ENCODE data around the gene SCAANT1. TPM values are rescaled to one million over a fixed set of nuclear protein-coding genes. Genes with fewer than 3 reads are reported as not detected.

Gene SCAANT1
- total RNA-seq, 1 experiment from 2014 or later, result not detected

GRCh38 chr3:63867225-63867624 lies 45.0 kb downstream of the SCAANT1 start:
- no peak overlapping the region for H2BK15ac ChIP-seq (ENCODE audit: low read depth, low read length)
- H4K91ac ChIP-seq (ENCODE audit: insufficient read length, low read depth, low read length), result no peak overlapping the region
- no CpG with 5 or more reads among the region's 1 CpG for WGBS (ENCODE audit: extremely low coverage, insufficient read length, low lambda C conversion rate)
- no peak overlapping the region for H2AFZ ChIP-seq (ENCODE audit: low read length)
- H4K8ac ChIP-seq (replicated peaks; ENCODE audit: insufficient read length, low read depth, low read length), result no peak overlapping the region
- H3K79me1 ChIP-seq (ENCODE audit: insufficient read depth, low read depth, low read length, poor library complexity, severe bottlenecking), result no peaks in the 10 kb centered on the region
- H3K56ac ChIP-seq (ENCODE audit: insufficient read length, low read depth, low read length), result no peak overlapping the region
- peaks cover 28 to 32% of the 10 kb centered on the region in 2 experiments for H3K4me1 Mint-ChIP-seq
- no peak overlapping the region for H2AK5ac ChIP-seq (ENCODE audit: insufficient read length, low read length)
- H3K4me1 ChIP-seq (ENCODE audit: insufficient read depth, low read length), result peaks cover 6% of the 10 kb centered on the region
- H3K36me3 Mint-ChIP-seq (ENCODE audit: insufficient read depth in 1 of 3, low read depth in 3 of 3), result peaks cover 0 to 19% (median 19%) of the 10 kb centered on the region in 3 experiments; a peak in 6 of 7 replicates
- no peak overlapping the region for H3K4me2 ChIP-seq (ENCODE audit: insufficient read depth, insufficient read length, low read length)
- no peak overlapping the region for H3K18ac ChIP-seq (ENCODE audit: insufficient read length, low read depth, low read length)
- DNase-seq, result no peak
- H2BK12ac ChIP-seq (ENCODE audit: insufficient read length, low read depth, low read length), result no peak overlapping the region
- no peak overlapping the region for H4K5ac ChIP-seq (ENCODE audit: insufficient read length, low read depth, low read length)
- no peaks in the 10 kb centered on the region for H4K20me1 ChIP-seq (ENCODE audit: control insufficient read depth, insufficient read depth, insufficient read length)
- TF ChIP-seq CTCF (conservative IDR thresholded peaks at IDR 0.05), result no peak
- H3K23ac ChIP-seq (ENCODE audit: insufficient read length, low read depth, low read length), result no peak overlapping the region
- H3T11ph ChIP-seq (ENCODE audit: low read length), result no peak overlapping the region
- no peaks in the 10 kb centered on the region for H3K27me3 ChIP-seq (ENCODE audit: insufficient read depth, low read length)
- H3K79me2 ChIP-seq (ENCODE audit: insufficient read depth, low read length), result peaks cover 2% of the 10 kb centered on the region; the same call in 1 of the 2 replicates
- no peak overlapping the region for H2BK20ac ChIP-seq (ENCODE audit: low read depth, low read length, poor library complexity, severe bottlenecking)
- H3K4ac ChIP-seq (ENCODE audit: low read depth, low read length), result no peak overlapping the region
- H3K27ac Mint-ChIP-seq, result no peak overlapping the region
- H3K9me3 ChIP-seq (ENCODE audit: control insufficient read depth, low read depth, low read length), result no peaks in the 10 kb centered on the region
- no peak overlapping the region for H3K4me3 Mint-ChIP-seq
- H2BK120ac ChIP-seq (ENCODE audit: low read depth, low read length, poor library complexity, severe bottlenecking), result no peak overlapping the region
- peaks cover 1% of the 10 kb centered on the region; the same call in 1 of the 2 replicates for H3K27me3 Mint-ChIP-seq (ENCODE audit: low read depth)
- no peaks in the 10 kb centered on the region for H3K9me3 Mint-ChIP-seq
- no peak overlapping the region for H3K27ac ChIP-seq (ENCODE audit: insufficient read length, low read depth, low read length)
- no peak overlapping the region for H2BK5ac ChIP-seq (ENCODE audit: insufficient read length, low read length)
- peaks cover 16% of the 10 kb centered on the region for H3K23me2 ChIP-seq (ENCODE audit: insufficient read length, low read depth, low read length, poor library complexity, severe bottlenecking)
- no peak overlapping the region for H3K9ac ChIP-seq (ENCODE audit: extremely low read depth, insufficient read length, low read length)
- no peak overlapping the region for H3K14ac ChIP-seq (ENCODE audit: insufficient read depth, low read length)

Measured in H9 (cell line).